Aorta (tissue), 4 donors: ENCODE data around the gene MAP1S. TPM values are rescaled to one million over a fixed set of nuclear protein-coding genes. Genes with fewer than 3 reads are reported as not detected.

Experiments
- polyA plus RNA-seq, 2 donors: library from polyadenylated mRNA; stranded (reverse); fragments of 200-250 nt; gene quantifications; one replicate each; pipeline ENCODE4 v1.2.3, GENCODE V29; 2013
- total RNA-seq, 2 donors: library from RNA; stranded (reverse); fragmentation: NEBNext Ultra II Directional; extraction: Animal tissue kit (Norgen Biotek cat#: 25700); gene quantifications; one replicate each; pipeline ENCODE4 v1.2.1, GENCODE V29; 2021
- donor health status: healthy with polysubstance abuse.
- donor health status: Bipolar disorder and iron deficiency.
- donor health status: DM: no; HTN: no; CAD: no.
- donor health status: DM: yes; HTN: yes; CAD: no.

MAP1S gene
- total and polyA plus RNA-seq, 4 donors, result 9.9 to 60.1 (median 36.3) TPM

Other genes starting within 250 kb of the MAP1S start
- 10 to 100 TPM; 12.0 to 22.2 TPM for gene SLC27A1, start 249.0 kb upstream of the MAP1S start, total RNA-seq
- 10 to 100 TPM in 1 of 2 donors, 1 to 10 TPM in 1; 6.8 to 37.8 TPM for gene SLC27A1, start 249.0 kb upstream of the MAP1S start, polyA plus RNA-seq
- gene PGLS, start 207.8 kb upstream of the MAP1S start, total RNA-seq, result 10 to 100 TPM; 38.0 to 50.6 TPM
- gene PGLS, start 207.8 kb upstream of the MAP1S start, polyA plus RNA-seq, result 10 to 100 TPM; 31.7 to 90.6 TPM
- 10 to 100 TPM; 67.1 to 91.2 TPM for gene COLGALT1, start 163.8 kb upstream of the MAP1S start, total RNA-seq
- 10 to 100 TPM; 26.3 to 45.6 TPM for gene COLGALT1, start 163.8 kb upstream of the MAP1S start, polyA plus RNA-seq
- gene UNC13A, start 31.1 kb upstream of the MAP1S start, total RNA-seq, result 1 to 10 TPM; 2.4 to 2.8 TPM
- 1 to 10 TPM in 1 of 2 donors, under 1 TPM in 1; 0.38 to 1.3 TPM for gene UNC13A, start 31.1 kb upstream of the MAP1S start, polyA plus RNA-seq
- gene FCHO1, start 32.0 kb downstream of the MAP1S start, total RNA-seq, result 1 to 10 TPM; 2.9 to 6.9 TPM
- 1 to 10 TPM; 1.5 to 1.6 TPM for gene FCHO1, start 32.0 kb downstream of the MAP1S start, polyA plus RNA-seq
- gene B3GNT3, start 75.7 kb downstream of the MAP1S start, total RNA-seq, result 1 to 10 TPM in 1 of 2 donors, under 1 TPM in 1; 0.42 to 1.9 TPM
- gene B3GNT3, start 75.7 kb downstream of the MAP1S start, polyA plus RNA-seq, result 1 to 10 TPM in 1 of 2 donors, not detected in 1; 4.5 TPM
- gene INSL3, start 102.0 kb downstream of the MAP1S start, total RNA-seq, result not detected
- gene INSL3, start 102.0 kb downstream of the MAP1S start, polyA plus RNA-seq, result not detected
- gene JAK3, start 128.5 kb downstream of the MAP1S start, total RNA-seq, result 10 to 100 TPM; 15.4 to 33.3 TPM
- gene JAK3, start 128.5 kb downstream of the MAP1S start, polyA plus RNA-seq, result 1 to 10 TPM; 2.3 to 2.6 TPM
- gene RPL18A, start 140.4 kb downstream of the MAP1S start, total RNA-seq, result 1,000 to 10,000 TPM; 1,221 to 1,276 TPM
- 1,000 to 10,000 TPM; 2,303 to 3,237 TPM for gene RPL18A, start 140.4 kb downstream of the MAP1S start, polyA plus RNA-seq
- gene SLC5A5, start 152.5 kb downstream of the MAP1S start, total RNA-seq, result not detected
- gene SLC5A5, start 152.5 kb downstream of the MAP1S start, polyA plus RNA-seq, result under 1 TPM in 1 of 2 donors, not detected in 1; 0.03 TPM
- 10 to 100 TPM; 48.9 to 58.7 TPM for gene CCDC124, start 213.5 kb downstream of the MAP1S start, total RNA-seq
- gene CCDC124, start 213.5 kb downstream of the MAP1S start, polyA plus RNA-seq, result 100 to 1,000 TPM; 123 to 162 TPM
- under 1 TPM in 1 of 2 donors, not detected in 1; 0.13 TPM for gene KCNN1, start 247.6 kb downstream of the MAP1S start, total RNA-seq
- under 1 TPM in 1 of 2 donors, not detected in 1; 0.13 TPM for gene KCNN1, start 247.6 kb downstream of the MAP1S start, polyA plus RNA-seq